IMR-90 (cell line): ENCODE measurements around the gene MOB2.

Experiments used
- CTCF ChIP-seq: conservative IDR thresholded peaks from 2 replicates; pipeline ENCODE4 v1.5.1; 2012; ENCODE audit warnings: mild to moderate bottlenecking, low read depth, low read length, improper control_type of control experiment
- MAZ ChIP-seq: IDR thresholded peaks from 2 replicates; pipeline ENCODE4 v1.6.1; 2012; ENCODE audit warnings: low read depth, mild to moderate bottlenecking, low read length, improper control_type of control experiment, moderate library complexity, borderline replicate concordance
- POLR2A ChIP-seq: IDR thresholded peaks from 2 replicates; pipeline ENCODE4 v1.6.1; 2012; ENCODE audit warnings: mild to moderate bottlenecking, low read depth, low read length
- RCOR1 ChIP-seq: IDR thresholded peaks from 2 replicates; pipeline ENCODE4 v1.6.1; 2012; ENCODE audit warnings: mild to moderate bottlenecking, low read length, improper control_type of control experiment; ENCODE audit not compliant: insufficient replicate concordance
- TF ChIP-seq, protein P1 (sequence below): fragments of 150-350 bp; IDR thresholded peaks from 2 replicates; pipeline ENCODE4 v1.6.1; 2017; ENCODE audit warnings: mild to moderate bottlenecking, antibody characterized with exemption, low read length, low read depth

- TF ChIP-seq CTCF (no peak), POLR2A (no peak), MAZ (no peak), RCOR1 (no peak)
- TF ChIP-seq, protein P1, sequence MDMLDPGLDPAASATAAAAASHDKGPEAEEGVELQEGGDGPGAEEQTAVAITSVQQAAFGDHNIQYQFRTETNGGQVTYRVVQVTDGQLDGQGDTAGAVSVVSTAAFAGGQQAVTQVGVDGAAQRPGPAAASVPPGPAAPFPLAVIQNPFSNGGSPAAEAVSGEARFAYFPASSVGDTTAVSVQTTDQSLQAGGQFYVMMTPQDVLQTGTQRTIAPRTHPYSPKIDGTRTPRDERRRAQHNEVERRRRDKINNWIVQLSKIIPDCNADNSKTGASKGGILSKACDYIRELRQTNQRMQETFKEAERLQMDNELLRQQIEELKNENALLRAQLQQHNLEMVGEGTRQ: no peak
Measured at GRCh38 chr11:1520209-1520662, 33.7 kb upstream of the MOB2 start.
